Measurements from ENCODE around the gene BLOC1S1.

The BLOC1S1 gene

DNA sequence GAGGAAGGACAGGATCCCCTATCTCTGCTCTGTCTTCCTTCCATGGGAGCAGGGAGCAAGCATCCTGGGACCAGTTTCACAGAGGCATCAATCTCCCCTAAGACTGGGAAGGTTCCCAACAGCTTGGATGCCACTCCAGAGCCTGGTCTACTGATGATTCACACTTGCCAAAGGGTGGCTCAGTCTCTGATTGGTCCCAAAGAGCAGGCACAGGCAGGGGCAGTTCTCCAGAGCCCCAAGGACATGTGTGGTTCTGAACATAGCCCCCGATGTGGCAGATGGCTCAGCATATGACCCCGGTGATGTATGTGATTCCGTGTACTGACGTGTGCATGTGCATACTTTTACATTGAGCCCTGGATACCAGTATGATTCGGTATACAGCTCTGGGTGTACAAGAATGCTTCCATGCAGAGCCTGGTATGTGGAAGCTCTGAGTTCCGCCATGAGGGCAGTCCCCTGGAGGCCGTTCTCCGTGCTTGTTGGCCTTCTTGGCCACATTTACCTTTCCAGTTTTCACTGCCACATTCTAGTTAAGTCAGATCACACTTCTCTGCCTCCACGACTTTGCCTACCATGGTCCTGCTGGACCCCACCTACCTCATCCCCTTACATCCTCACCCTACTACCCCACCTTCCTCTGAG lies 29.4 kb upstream of the BLOC1S1 start:
- DNase-seq, result no peak
- no peak for TF ChIP-seq POLR2A (IDR thresholded peaks at IDR 0.05; ENCODE audit: low read length)
- no peak for TF ChIP-seq GATA1 (IDR thresholded peaks at IDR 0.05; ENCODE audit: low read depth, low read length)

DNA sequence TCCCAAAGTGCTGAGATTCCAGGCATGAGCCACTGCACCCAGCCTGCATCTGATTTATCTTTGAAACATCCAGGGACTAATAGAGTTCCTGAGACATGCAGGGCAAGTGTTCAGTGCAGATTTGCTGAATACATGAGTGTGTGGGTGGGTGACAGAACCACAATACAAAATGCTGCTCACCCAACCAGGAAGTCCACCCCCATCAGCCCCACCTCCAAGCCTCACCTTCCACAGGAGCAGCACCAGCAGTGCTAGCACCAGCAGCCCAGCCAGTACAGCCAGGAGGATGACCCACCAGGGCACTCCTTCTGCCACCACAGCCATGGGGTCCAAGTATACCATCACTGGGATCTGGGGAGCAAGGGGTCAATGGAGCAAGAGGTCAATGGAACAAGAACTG lies 28.1 kb upstream of the BLOC1S1 start:
- no peak for TF ChIP-seq GATA1 (IDR thresholded peaks at IDR 0.05; ENCODE audit: low read depth, low read length)
- no peak for TF ChIP-seq POLR2A (IDR thresholded peaks at IDR 0.05; ENCODE audit: low read length)
- DNase-seq, result no peak

DNA sequence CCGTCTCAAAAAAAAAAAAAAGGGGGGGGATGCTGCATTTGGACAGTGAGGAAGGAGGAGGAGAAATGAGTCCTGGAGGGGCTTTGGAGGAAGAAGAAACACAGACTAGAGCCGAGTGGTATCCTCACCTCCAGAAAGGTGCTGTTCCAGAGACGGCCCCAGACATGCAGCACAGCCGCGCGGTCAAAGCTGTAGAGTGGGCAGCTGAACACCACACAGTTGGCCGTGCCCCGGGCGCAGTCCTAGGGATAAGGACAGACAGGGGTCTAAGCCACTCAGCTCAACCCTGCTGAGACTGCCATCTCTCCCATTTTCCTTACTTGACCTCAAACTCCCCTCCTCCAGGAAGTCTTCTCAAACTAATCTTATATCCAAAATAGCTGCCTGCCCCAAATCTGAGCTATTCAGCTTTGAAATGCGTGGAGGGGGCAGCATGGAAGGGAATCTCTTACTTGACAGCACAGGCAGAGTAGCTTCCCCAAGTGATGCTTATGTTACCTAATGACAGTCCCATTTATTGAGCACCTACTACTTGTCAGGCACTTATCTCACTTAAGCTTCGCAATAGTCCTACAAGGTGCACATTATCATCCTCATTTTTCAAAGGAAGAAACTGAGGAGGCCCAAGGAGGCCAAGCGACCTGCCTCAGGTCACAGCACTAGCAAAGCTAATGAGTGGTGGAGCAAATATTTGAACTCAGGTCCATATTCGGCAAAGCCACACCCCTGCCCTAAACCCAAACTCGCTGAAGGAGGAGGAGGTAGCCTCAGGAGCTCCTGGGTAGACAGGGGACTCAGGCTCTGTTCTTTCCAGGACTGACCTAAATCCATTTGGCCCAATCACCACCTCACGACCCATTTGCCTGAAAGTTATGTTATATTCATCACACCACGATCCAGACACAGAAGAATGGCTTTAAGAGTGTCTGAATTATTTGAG lies 26.9 kb upstream of the BLOC1S1 start:
- no peak for TF ChIP-seq POLR2A (IDR thresholded peaks at IDR 0.05; ENCODE audit: low read length)
- no peak for TF ChIP-seq GATA1 (IDR thresholded peaks at IDR 0.05; ENCODE audit: low read depth, low read length)
- no peak for DNase-seq

DNA sequence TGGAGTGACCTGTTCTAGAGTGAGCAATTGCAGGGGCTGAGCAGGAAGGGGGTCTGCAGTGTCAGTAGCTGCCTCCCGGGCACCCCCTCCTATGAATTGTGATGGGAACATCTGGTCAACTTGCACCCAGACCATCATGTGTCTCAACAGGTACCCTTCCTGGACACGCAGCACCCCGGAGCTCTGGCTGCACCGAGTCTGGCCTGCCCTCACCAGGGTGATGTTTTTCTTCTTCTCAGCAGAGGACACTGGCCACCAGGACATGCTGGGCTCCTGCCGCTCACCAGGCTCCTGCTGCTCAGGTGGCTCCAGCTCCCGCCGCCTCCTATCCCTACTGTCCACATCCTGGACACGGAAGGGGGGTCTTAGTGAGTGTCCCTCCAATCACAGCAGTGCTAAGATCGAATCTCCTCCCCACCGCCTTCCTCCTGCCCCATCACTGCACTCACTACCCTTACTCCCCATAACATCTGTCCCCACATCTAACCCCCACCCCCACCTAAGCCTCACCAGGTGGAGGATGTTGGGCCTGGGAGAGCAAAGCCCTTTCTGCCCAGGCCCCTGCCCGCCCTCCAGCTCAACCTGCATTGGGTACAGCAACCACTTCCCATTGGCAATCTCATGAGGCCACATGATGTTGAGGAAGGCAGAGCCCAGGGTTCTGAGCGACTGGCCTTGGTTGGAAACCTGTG lies 23.1 kb upstream of the BLOC1S1 start:
- no peak for TF ChIP-seq GATA1 (IDR thresholded peaks at IDR 0.05; ENCODE audit: low read depth, low read length)
- no peak for TF ChIP-seq POLR2A (IDR thresholded peaks at IDR 0.05; ENCODE audit: low read length)

DNA sequence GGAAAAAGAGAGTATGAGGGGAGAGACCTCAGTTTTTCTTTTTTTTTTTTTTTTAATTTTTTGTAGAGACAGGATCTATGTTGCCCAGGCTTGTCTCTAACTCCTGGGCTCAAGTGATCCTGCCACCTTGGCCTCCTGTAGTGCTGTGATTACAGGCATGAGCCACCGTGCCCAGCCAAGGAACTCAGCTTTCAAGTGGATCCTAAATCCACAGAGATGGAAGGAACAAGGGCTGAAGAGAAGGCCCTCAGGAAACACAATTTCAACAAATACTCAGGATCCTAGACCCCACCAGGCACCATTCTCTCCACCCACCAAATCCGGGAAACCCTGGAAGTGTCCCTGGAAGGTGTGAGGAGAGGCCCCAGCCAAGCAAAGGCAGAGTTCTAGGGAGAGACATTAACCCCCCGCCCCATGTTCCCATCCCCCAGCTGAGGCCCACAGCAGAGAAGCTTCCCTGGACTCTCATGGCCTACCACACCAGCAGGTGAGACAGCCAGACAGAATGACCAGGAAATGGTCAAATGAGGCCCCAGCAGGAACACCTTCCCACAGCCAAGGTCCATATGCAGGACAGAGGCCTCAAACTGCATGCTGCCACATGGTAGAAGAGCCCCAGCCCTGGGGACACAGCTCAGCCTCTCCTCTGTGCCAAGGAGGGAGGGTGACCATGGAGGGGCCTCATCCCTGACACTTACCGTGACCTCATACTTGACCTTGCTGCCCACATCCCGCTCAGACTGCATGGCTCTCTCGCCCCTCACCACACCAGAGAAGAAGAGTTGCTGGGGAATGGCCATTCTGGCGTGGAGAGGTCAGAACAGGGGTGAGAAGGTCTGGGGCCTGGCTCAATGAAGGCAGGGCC lies 22.3 kb upstream of the BLOC1S1 start:
- no peak for DNase-seq
- TF ChIP-seq POLR2A (IDR thresholded peaks at IDR 0.05; ENCODE audit: low read length) (no peak), GATA1 (IDR thresholded peaks at IDR 0.05; ENCODE audit: low read depth, low read length) (no peak)

More for the DNA sequence above, 23.1 kb upstream of the BLOC1S1 start:
- DNase-seq, result no peak

DNA sequence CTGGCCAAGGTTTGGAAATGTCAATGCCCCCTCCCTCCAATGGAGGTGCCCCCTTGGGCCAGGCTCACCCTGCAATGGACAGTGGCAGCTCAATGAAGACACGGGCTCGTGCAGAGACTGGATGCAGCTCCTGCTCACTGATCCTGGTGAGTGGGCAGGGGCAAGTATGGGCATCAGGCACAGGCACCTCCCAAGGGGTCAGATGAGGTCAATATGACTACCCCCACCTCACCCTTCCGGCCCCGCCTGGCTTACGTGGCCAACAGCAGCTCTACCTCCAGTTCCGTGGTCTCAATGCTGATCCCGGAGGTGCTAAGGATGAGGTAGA lies 21.7 kb upstream of the BLOC1S1 start:
- no peak for DNase-seq
- TF ChIP-seq GATA1 (IDR thresholded peaks at IDR 0.05; ENCODE audit: low read depth, low read length) (no peak), POLR2A (IDR thresholded peaks at IDR 0.05; ENCODE audit: low read length) (no peak)

DNA sequence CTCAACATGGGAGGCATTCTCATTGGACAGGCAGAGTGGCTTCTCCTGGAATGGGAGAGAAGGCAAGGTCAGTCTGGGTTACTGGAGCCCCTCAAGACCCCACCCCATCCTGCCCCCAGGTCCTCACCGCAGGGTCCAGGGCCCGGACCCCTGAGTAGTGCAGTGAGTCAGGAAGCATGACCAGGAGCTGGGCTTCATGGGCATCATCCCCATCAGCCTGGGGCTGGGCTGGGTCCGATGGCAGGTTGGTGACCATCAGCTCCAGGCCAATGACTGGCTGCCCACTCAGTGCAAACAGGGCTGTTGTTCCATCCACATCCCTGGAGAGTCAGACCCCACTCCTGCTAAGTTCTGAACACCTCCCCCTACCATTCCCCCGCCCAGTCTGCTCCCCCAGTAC lies 21.2 kb upstream of the BLOC1S1 start:
- no peak for DNase-seq
- TF ChIP-seq GATA1 (IDR thresholded peaks at IDR 0.05; ENCODE audit: low read depth, low read length) (no peak), POLR2A (IDR thresholded peaks at IDR 0.05; ENCODE audit: low read length) (no peak)

DNA sequence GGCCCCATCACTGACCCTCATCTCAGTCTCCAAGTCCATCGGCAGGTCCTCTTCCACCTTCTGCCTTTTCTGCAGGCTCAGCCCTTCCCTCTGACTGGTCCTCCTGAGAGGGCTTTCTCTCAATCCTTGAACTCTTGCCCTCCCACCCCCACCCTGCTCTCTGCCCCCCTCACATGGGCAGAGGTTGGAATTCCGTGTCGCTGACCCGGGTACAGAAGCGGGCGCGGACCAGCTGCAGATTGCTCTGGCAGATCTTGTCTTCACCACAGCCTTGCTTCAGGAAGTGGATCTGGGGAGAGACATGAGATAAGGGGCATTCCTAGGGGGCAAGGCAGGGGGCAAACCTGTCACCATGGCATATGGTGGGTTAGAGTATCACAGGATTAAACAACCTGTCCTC lies 20.5 kb upstream of the BLOC1S1 start:
- no peak for DNase-seq
- TF ChIP-seq POLR2A (IDR thresholded peaks at IDR 0.05; ENCODE audit: low read length) (no peak), GATA1 (IDR thresholded peaks at IDR 0.05; ENCODE audit: low read depth, low read length) (no peak)

DNA sequence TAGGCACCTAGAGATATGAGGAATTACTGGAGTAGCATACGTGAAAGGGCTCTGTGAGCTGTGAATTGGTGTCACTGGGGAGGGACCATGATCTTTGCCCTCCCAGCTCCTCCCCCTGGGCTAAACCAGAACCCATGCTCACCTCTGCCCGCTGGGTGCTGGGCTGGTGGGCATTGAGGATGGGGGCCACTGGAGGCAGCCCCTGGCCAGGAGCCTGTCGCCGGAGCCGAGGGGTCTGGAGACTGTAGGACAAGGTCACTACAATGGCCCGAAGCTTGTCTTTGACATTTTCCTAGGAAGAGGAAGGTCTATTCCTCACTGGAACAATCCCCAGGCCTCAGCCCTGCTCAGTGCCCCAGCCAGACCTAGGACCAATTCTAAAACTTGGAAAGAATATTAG lies 19.7 kb upstream of the BLOC1S1 start:
- no peak for DNase-seq
- no peak for TF ChIP-seq GATA1 (IDR thresholded peaks at IDR 0.05; ENCODE audit: low read depth, low read length)
- no peak for TF ChIP-seq POLR2A (IDR thresholded peaks at IDR 0.05; ENCODE audit: low read length)

DNA sequence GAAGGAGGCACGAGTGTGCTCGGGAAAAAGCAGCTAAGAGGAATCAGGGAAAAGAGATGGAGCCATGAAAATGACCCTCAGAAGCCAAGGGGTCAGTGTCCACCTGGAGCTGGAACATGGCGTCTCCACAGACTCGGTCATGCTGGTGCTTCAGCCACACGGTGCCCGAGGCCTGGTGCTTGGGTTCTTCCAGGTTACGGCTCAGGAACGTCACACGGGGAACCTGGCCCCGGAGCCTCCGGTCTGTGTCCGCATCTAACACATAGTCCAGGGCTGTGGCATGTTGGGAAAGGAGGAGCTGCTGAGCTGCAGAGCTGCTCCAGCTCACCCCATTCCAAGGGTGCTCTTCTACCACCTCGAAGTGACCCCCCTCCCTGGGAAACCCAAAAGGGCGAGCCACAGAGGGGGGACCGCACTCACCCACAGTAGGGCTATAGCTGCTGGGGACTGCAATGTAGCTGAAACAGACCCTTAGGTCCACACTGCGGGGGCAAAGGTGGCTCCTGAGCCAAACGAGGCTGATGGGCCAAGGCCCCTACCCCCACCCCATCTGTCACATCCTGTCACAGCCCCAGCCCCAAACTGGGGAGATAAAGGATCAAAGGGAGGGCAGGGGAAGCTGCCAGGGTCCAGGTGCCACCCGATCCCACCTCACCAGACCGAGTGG lies 18.9 kb upstream of the BLOC1S1 start:
- TF ChIP-seq GATA1 (IDR thresholded peaks at IDR 0.05; ENCODE audit: low read depth, low read length), result no peak
- TF ChIP-seq POLR2A (IDR thresholded peaks at IDR 0.05; ENCODE audit: low read length), result no peak
- no peak for DNase-seq

DNA sequence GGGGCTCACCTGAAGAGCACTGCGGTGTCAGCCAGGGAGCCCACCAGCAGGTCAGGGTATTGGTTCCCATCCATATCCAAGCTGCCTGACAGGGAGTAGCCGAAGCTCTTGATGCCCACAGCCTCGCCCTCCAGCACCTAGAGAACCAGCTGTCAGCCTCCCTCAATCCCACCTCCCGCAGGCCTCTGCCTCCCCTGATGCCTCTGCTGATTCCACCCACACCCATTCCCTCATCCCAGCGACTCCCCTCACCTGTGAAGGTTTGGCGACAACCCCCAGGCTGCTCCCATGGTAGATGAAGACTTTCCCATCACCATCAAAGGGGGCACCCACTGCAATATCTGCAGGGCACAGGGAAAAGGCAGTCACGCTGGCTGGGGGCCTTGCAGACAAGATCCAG lies 18.2 kb upstream of the BLOC1S1 start:
- no peak for DNase-seq
- TF ChIP-seq POLR2A (IDR thresholded peaks at IDR 0.05; ENCODE audit: low read length) (no peak), GATA1 (IDR thresholded peaks at IDR 0.05; ENCODE audit: low read depth, low read length) (no peak)

DNA sequence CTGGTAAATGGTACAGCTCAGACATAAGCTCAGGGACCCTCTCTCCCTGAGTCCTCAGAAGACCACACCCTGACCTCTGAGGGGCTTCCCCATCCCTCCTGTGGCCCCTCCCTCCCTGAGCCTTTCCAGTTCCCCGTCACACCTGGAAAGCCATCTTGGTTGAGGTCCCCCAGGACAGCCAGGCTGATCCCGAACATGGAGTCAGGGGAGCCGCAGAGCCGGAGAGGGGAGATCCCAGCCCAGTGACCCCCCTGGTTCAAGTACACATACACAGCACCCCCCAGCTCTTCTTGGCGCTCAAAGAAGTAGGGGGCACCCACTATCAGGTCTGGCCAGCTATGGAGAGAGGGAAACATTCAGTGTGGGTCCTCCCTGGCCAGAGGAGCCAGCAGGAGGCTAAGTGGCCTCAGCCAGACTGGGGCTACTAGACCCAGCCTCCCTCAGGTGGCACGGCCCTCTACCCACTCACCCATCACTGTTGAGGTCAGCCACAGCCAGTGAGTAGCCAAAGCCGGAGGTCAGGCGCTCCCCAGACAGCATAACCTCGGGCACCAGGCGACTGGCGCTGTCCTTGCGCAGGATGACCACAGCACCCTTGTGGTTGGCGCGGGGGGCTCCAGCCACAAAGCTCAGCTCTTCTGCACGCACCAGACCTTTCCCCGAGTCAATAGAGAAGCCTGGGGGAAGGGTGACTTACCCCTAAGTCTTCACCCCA lies 17.4 kb upstream of the BLOC1S1 start:
- TF ChIP-seq POLR2A (IDR thresholded peaks at IDR 0.05; ENCODE audit: low read length), result no peak
- TF ChIP-seq GATA1 (IDR thresholded peaks at IDR 0.05; ENCODE audit: low read depth, low read length), result no peak

More for the DNA sequence above, 17.4 kb upstream of the BLOC1S1 start:
- no peak for DNase-seq
